ENCODE results near the gene CDH4. TPM values are rescaled to one million over a fixed set of nuclear protein-coding genes. Genes with fewer than 3 reads are reported as not detected.

The CDH4 gene
- total and polyA plus RNA-seq, 2 of the 8 experiments (the other 6 are each of a cell fraction or from before 2014, with no cell fraction given): 4.3 to 7.9 TPM

DNA sequence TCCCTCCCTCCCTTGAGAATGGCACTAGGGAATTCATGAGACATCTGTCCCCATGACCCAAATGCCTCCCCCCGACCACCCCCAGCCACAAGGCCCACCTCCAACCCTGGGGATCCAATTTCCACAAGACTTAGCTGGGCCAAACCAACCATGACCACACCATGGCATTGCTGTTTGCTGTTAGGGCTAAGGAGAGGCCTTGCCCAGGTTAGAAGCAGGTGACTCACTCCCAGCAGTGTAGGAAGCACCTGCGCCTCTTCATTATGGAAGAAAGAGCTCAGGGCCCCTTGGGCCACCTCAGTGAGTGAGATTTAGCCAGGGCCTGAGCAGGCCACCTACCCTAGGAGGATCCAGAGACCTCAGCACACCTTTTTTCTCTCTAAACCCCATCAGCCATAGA is 475.7 kb downstream of the CDH4 start:
- H4K91ac ChIP-seq (replicated peaks; ENCODE audit: insufficient read length, low read length): no peak overlapping the region
- H3K79me1 ChIP-seq (ENCODE audit: low read depth, low read length): no peaks in the 10 kb centered on the region
- no peak overlapping the region for H3K56ac ChIP-seq (replicated peaks; ENCODE audit: insufficient read length, low read depth, low read length)
- H3K14ac ChIP-seq (ENCODE audit: insufficient read length): no peak overlapping the region
- H3K4me2 ChIP-seq (ENCODE audit: insufficient read depth in 1 of 2, low read depth in 2 of 2, low read length in 2 of 2): no peak overlapping the region
- H3K18ac ChIP-seq (ENCODE audit: extremely low read depth, low read length): no peak overlapping the region
- 94% methylated on average over 2 of the region's 2 CpGs; no CpG with 5 or more reads in 1 of the 2 experiments for WGBS, 2 experiments (ENCODE audit: extremely low coverage in 1 of 2, insufficient coverage in 1 of 2, insufficient read length in 1 of 2, insufficient replicate concordance in 2 of 2, low coverage in 1 of 2, low lambda C conversion rate in 2 of 2, missing lambda C conversion rate in 1 of 2)
- H2AFZ ChIP-seq (ENCODE audit: low read length): no peak overlapping the region
- no peaks in the 10 kb centered on the region; a peak in 1 of 4 replicates for H3K79me2 ChIP-seq (ENCODE audit: control insufficient read depth in 1 of 2, insufficient read depth in 2 of 2, low read length in 2 of 2)
- no peak overlapping the region for H2BK12ac ChIP-seq (ENCODE audit: low read depth, low read length)
- H3K4me1 ChIP-seq (replicated peaks in 1 of 4; ENCODE audit: control insufficient read depth in 3 of 4, insufficient read depth in 4 of 4, low read length in 3 of 4): 0 out of 7 replicates have a peak, but pooled peaks cover 0 to 2% (median 0%) of the 10 kb centered on the region in 4 experiments
- peaks cover 0 to 6% of the 10 kb centered on the region in 2 experiments; a peak in 1 of 4 replicates for H3K9me3 ChIP-seq (ENCODE audit: insufficient read depth in 2 of 2, low read depth in 1 of 2, low read length in 1 of 2)
- no peak overlapping the region for H4K5ac ChIP-seq (ENCODE audit: insufficient read length, low read depth, low read length)
- DNase-seq (ENCODE audit: low read depth in 1 of 2, low spot score in 2 of 2) (no peak), FAIRE-seq (no peak)
- H3K9ac ChIP-seq (replicated peaks in 1 of 4; ENCODE audit: extremely low read depth in 1 of 4, low read depth in 3 of 4, low read length in 3 of 4): no peak overlapping the region
- H2BK120ac ChIP-seq (replicated peaks; ENCODE audit: low read depth, low read length): no peak overlapping the region
- peaks cover 3% of the 10 kb centered on the region; the same call in 1 of the 2 replicates for H3K23me2 ChIP-seq (ENCODE audit: low read depth, low read length)
- H3K23ac ChIP-seq (ENCODE audit: insufficient read length): no peak overlapping the region
- H3K4me3 ChIP-seq (ENCODE audit: extremely low read depth in 1 of 4, insufficient read depth in 2 of 4, low read depth in 3 of 4, low read length in 4 of 4): no peak overlapping the region
- peaks cover 0 to 6% (median 0%) of the 10 kb centered on the region in 4 experiments; a peak in 2 of 7 replicates for H3K27me3 ChIP-seq (replicated peaks in 1 of 4; ENCODE audit: control insufficient read depth in 3 of 4, extremely low read depth in 1 of 4, insufficient read depth in 3 of 4, low read length in 3 of 4)
- H4K8ac ChIP-seq (ENCODE audit: extremely low read depth, insufficient read depth, low read length): no peak overlapping the region
- H3K36me3 ChIP-seq (ENCODE audit: control insufficient read depth in 2 of 4, insufficient read depth in 4 of 4, low read length in 3 of 4): no peaks in the 10 kb centered on the region; a peak in 1 of 8 replicates
- ChIA-PET CTCF (ENCODE audit: partially characterized antibody) (no interaction called here), POLR2A (ENCODE audit: partially characterized antibody) (no interaction called here)
- peaks cover 0 to 10% of the 10 kb centered on the region in 2 experiments for H4K20me1 ChIP-seq (replicated peaks in 1 of 2; ENCODE audit: control insufficient read depth in 1 of 2, insufficient read depth in 2 of 2, low read length in 2 of 2)
- no peak overlapping the region for H2BK20ac ChIP-seq (ENCODE audit: low read length)
- no peak overlapping the region for H2BK5ac ChIP-seq (ENCODE audit: low read depth, low read length)
- H3K27ac ChIP-seq (ENCODE audit: low read depth, low read length): no peak overlapping the region
- 0 out of 2 replicates have a peak overlapping the region, but pooled peaks have one; percentile 13 for H2AK5ac ChIP-seq (ENCODE audit: low read depth, low read length)
- H3K4ac ChIP-seq (replicated peaks; ENCODE audit: insufficient read length, low read depth, low read length): no peak overlapping the region
- H2BK15ac ChIP-seq (ENCODE audit: low read length): no peak overlapping the region
- TF ChIP-seq CTBP2 (IDR thresholded peaks at IDR 0.05; ENCODE audit: borderline replicate concordance, insufficient read depth, insufficient read length, low read length) (no peak), SP2 (IDR thresholded peaks at IDR 0.05; ENCODE audit: low read length) (no peak), MAFK (IDR thresholded peaks at IDR 0.05; ENCODE audit: low read depth, low read length) (no peak), NRF1 (IDR thresholded peaks at IDR 0.05; ENCODE audit: low read depth, low read length) (no peak), CHD2 (IDR thresholded peaks at IDR 0.05; ENCODE audit: low read length) (no peak), HDAC6 (IDR thresholded peaks at IDR 0.05; ENCODE audit: low read depth, low read length) (no peak), TAF7 (optimal IDR thresholded peaks at IDR 0.05; ENCODE audit: borderline replicate concordance, low read depth, low read length) (no peak), FOSL1 (IDR thresholded peaks at IDR 0.05; ENCODE audit: insufficient read depth, low read depth, low read length) (no peak)
- TF ChIP-seq, protein P1, sequence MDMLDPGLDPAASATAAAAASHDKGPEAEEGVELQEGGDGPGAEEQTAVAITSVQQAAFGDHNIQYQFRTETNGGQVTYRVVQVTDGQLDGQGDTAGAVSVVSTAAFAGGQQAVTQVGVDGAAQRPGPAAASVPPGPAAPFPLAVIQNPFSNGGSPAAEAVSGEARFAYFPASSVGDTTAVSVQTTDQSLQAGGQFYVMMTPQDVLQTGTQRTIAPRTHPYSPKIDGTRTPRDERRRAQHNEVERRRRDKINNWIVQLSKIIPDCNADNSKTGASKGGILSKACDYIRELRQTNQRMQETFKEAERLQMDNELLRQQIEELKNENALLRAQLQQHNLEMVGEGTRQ (IDR thresholded peaks at IDR 0.05; ENCODE audit: low read length): no peak
- TF ChIP-seq, protein P2, sequence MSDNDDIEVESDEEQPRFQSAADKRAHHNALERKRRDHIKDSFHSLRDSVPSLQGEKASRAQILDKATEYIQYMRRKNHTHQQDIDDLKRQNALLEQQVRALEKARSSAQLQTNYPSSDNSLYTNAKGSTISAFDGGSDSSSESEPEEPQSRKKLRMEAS (IDR thresholded peaks at IDR 0.05): no peak

Data from H1 (cell line).